IPS DF 4.7 (cell line): ENCODE data around the gene MFF.

ENCODE experiments used
- DNase-seq: peaks from one replicate; pipeline ENCODE4 v3.0.0-alpha.2; 2013; ENCODE audit warnings: low spot score; ENCODE audit errors: extremely low read depth

MFF gene, protein sequence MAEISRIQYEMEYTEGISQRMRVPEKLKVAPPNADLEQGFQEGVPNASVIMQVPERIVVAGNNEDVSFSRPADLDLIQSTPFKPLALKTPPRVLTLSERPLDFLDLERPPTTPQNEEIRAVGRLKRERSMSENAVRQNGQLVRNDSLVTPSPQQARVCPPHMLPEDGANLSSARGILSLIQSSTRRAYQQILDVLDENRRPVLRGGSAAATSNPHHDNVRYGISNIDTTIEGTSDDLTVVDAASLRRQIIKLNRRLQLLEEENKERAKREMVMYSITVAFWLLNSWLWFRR

DNA sequence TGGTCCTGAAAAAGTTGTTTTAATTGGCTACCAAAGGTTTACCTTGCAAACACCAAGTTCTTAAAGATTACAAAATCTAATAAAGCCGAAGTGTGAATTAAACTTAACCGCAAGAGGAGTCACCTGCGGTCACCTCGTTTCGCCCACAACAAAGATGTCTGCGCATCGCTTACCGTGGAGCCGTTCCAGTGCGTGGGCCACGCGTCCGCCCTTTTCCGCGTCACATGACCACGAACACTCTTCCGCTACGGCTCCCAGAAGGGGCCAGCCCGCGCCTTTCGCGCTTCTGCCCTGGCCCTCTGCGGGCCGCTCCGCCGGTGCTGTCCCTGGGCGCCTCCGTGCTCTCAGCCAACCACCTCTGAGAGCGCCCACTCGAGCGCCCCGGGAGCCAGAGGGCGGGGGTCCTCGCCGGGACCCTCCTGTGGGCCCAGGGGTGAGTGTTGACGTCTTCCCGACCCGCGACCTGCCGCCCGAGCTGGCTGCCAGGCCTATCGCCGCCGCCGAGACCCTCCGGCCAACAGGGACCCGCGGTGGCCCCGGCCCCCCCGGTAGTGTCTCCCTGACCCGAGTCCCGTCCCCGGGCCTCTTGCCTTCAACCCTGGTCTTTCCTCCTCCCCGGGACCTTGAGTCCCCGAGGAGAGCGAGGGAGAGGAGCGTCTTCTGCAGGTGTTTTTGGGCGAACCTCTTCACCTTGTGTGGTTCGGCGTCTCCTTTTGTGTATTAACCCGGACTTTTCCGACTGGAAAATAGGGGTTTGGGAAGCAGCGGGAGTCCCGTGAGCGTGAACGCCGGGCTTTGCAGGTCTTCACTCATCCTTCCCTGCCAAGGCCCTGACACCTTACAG, at the start of gene MFF:
Gene MFF (plus strand): TSS at position 257 of the 844 bp plus-strand sequence. CDS start 5,415 bp downstream, outside the sequence.
- DNase-seq = peak; percentile 84

DNA sequence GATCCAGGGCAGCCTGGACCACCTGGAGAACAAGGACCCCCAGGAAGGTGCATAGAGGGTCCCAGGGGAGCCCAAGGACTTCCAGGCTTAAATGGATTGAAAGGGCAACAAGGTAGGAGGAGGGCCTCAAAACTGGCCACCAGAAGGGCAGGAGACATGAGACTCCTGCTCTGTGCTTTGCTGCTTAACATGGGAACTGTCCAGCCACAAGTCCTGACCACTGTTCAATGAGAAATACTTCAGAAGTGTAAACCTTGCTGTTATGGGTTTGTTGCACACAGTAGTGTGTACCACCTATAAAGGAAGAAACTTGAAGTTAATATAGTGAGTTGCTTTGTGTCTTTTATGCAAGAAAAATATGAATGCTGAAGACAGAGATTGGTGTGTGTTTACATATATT, 44.2 kb upstream of the MFF start:
- no peak for DNase-seq

DNA sequence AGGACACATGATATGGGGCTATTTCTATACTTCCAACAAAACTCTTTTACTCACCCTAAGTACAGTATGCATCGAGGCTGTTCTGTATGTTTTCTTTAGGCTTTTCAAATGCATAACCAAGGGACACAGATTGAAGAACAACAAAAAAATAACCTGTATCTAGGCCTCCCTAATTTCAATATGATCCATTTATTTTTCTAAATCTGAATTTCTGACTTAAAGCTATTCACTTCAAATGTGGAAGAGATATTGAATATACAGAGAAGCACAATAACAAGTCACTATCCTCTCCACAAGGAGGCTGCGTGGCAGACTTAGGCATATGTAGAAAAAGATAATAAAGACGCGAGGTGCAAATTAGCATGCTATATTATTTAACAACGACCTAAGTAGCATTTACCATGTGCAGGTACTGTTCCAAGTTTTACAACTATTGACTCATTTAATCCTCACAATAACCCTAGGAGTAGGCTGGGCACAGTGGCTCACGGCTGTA, 39.3 kb upstream of the MFF start:
- DNase-seq = no peak

DNA sequence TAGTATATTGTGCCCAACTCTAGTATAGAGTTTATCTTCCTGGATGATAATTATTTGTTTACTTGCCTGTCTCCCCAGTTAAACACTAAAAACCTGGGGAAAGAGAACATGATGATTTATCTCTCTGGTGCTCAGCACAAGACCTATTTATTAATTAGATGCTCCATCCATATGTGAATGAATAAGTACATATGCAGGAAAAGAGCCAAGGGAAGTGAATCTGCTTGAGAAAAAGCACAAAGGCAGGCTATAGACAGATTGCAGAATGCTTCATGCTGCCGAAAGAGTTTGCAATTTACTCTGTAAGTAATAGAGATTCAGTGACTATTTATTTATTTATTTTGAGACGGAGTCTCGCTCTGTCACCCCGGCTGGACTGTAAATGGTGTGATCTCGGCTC, 37.3 kb upstream of the MFF start:
- DNase-seq = no peak

DNA sequence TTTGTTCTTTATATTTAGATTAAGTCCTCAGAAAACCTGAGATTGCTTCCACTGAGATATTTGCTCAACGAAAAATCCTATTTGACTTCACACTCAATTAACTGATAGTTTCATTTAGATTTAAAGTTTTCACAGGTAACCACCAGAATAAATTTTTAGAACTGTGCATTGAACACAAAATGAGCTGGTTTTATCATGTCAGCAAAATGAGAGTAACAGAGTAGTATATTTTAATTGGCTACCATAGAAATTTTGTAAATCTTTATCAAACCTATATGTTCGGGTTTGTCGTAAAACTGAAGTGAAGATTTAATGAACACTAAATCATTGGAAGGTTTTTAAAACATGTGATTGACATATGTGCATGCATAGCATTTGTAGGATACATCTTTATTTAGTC, 32.7 kb upstream of the MFF start:
- DNase-seq = no peak

DNA sequence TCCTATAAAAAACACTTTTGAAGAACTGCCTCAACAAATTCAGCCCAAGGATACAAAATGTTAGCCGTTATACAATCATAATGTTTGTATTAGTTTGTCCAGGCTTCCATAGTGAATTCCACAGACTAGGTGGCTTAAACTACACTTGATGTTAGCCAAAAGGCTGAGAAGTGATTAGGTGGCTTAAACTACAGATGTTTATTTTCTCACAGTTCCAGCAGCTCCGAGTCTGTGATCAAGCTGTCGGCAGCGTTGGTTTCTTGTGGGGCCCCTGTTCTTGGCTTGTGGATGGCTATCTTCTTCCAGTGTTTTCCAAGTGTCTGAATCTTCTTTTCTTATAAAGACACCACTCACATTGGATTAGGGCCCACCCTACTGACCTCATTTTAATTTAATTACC, 31.5 kb upstream of the MFF start:
- DNase-seq = no peak

DNA sequence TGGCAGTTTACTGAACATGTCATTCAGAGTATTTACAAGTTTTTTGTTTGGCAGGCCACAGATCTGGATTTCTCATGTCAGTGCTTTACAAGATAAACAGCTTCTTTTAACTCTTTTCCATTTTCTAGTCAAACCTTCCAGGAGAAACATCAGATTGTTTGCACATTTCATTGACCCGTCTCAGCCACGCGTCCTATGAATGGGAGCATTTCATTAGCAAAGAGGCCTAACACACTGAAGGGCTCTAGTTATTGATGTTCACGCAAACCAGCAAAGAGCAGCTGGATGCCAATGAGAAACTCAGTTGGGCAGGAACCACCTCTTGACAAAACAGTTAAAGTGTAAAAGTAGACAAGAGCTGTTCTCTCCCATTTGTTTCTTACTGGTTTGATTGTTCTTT, 29.2 kb upstream of the MFF start:
- DNase-seq = no peak

DNA sequence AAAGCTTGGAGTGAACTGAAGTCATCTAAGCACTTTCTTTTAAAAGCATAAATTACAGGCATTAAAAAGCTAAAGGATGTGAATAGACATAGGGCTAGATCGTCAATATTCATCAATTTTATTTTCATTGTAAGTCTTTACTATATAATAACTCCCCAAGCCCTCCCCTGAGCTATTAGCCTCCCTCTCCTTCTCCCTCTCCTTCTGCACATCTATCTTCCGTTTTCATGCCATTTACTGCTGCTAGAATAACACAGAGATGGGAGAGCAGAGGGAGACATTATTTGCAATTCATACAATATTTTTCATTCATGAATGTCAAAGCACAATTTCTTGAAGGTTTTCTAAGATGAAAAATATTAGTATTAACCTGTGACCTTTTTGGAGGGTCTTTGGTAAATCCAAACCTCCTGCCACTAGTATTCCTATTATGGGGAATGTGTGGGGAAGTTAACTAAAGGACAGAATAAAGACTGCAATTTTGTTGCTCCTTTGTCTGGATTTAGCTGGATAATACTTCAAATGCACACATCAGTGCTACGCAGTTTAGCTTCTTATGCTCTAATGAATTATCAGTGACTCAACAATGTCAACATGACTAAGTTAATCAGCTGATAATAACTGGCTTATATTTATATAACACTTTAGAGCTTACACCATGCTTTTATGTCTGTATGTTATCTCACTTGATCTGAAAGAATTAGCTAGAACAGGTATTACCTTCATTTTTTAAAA, 28.2 kb upstream of the MFF start:
- DNase-seq = no peak

DNA sequence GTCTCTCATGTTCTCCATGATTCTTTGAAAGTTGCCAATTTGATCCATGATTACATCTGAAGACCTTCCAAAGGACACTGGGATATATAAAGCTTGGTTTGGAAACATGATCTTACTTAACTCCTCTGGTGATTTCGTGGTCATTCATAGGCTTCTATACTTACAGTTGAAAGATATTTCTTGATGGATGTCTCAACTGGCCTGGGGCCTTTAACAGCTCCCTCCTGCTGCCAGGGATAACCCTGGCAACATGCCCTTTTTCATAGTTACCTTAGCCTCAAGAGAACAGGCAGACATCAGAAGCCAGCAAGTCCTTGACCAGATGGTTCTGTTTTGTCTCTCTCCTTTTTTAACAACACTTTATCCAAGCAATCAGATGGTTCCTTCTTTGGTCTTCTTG, 23.5 kb upstream of the MFF start:
- DNase-seq = no peak

DNA sequence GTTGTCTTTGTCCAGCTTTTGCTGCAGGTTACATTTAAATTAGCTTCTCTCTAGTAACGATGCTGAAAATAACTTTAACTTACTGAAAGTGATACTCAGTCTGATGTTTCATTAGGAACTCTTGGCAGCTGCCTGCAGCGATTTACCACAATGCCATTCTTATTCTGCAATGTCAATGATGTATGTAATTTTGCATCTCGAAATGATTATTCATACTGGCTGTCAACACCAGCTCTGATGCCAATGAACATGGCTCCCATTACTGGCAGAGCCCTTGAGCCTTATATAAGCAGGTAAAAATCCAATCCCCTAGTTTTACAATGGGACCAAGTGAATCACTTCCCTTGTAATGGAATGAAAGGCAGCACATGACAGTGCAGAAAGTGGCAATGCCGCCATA, 16.3 kb upstream of the MFF start:
- no peak for DNase-seq

DNA sequence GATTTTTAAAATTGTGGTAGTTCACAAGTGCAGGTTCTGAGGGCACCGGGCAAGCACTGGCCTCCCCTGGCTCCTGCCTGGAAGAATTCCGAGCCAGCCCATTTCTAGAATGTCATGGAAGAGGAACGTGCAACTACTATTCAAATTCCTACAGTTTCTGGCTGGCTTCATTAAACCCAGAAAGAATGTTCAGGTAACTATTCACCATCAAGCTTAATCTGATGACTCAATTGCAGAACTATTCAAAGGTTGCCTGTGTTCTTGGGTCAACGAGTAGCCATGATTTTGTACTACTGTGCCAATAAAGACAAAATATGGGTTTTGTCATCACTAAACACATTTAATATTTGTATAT, 14.3 kb upstream of the MFF start:
- no peak for DNase-seq

DNA sequence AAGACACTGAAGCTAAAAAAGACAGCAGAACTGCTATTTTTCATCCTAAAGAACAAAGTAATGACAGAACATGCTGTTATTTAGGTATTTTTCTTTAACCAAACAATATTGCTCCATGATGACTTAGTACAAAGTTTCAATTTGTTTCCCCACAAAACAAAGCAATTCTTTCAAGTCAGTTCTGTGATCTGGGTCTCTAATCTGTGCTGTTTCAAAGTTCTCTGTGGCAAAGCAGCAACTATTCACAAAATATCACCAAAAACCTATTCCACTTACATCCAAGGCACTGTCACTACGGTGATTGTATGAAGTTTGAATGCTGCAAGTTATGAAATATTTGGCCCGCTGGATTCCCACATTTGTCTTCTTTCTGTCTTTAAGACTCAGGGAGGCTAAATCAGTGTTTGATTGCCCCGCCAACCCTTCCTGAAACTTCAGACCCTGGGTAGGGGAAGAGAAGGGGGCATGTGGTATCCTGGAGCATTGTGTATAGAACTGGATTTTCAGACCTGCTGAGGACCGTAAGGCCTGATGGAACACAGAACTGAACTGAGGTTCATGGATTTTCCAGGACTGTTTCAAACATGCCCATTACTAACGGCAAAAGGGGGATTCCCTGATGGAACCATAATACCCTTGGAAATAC, 13.1 kb upstream of the MFF start:
- DNase-seq = no peak

DNA sequence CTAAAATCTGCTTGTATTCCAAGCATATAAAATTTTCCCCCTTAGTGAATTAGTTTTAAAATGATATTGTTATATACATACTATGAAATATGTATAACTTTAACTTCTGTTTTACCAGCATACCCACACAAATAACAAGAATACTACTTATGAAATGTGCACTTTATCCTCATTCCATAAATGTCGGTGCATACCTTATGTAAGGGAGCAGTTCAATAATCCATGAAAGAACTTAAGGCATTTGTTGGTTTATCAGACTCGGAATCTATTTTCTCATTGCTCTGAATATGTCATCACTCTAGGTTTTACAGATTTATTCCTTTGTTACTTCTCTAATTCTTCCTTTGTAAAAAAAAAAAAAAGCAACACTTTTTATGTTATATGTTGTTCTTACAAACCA, 12.5 kb upstream of the MFF start:
- no peak for DNase-seq

DNA sequence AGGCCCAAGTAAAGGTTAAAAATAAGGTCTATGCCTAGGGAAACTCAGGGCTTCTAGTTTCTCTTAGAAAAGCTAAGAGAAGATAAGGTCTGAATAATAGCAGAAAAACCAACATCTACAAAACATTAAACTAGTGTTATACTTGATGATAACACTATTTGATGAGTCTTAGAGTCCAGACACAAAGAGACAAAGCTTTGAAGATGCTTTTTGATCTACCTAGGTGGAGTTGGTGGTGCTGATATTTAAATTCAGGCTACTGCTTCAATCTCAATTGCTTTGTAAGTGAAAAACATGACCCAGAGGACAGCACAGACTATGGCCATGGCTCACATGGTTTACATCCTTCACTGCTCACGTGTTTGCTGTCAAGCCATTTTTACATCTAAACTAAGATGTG, 11.7 kb upstream of the MFF start:
- DNase-seq = no peak

DNA sequence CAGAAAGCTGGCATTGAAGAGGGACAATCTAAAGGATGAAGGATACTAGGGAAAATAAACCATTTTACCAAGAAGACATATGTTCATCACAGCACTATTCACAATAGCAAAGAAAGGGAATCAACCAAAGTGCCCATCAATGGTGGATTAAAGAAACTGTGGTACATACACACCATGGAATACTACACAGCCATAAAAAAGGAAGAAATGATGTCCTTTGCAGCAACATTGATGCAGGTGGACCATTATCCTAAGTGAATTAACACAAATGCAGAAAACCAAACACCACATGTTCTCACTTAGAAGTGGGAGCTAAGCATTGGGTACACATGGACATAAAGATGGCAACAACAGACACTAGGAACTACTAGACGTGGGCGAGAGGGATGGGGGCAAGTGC, 7.2 kb upstream of the MFF start:
- DNase-seq = no peak

DNA sequence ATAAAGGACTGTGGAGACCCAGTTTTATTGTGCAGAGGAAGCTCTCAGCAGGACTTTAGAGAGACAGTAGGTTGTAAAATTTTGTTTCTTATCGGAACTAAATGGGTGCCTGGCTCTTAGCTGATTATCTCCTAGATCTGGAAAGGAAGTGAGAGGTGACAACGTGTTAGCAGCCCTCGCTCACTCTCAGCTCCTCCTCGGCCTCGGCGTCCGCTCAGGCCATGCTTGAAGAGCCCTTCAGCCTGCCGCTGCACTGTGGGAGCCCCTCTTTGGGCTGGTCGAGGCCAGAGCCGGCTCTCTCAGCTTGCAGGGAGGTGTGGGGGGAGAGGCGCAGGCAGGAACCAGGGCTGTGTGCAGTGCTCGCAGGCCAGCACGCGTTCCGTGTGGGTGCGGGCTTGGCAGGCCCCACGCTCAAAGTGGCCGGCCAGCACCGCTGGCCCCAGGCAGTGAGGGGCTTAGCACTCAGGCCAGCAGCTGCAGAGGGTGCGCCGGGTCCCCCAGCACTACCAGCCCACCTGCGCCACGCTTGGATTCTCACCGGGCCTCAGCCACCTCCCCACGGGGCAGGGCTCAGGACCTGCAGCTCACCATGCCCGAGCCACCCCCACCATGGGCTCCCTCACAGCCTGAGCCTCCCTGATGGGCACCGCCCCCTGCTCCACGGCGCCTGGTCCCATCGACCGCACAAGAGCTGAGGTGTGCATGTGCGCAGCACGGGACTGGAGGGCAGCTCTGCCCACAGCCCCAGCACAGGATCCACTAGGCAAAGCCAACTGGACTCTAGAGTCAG, 4.6 kb upstream of the MFF start:
- no peak for DNase-seq

DNA sequence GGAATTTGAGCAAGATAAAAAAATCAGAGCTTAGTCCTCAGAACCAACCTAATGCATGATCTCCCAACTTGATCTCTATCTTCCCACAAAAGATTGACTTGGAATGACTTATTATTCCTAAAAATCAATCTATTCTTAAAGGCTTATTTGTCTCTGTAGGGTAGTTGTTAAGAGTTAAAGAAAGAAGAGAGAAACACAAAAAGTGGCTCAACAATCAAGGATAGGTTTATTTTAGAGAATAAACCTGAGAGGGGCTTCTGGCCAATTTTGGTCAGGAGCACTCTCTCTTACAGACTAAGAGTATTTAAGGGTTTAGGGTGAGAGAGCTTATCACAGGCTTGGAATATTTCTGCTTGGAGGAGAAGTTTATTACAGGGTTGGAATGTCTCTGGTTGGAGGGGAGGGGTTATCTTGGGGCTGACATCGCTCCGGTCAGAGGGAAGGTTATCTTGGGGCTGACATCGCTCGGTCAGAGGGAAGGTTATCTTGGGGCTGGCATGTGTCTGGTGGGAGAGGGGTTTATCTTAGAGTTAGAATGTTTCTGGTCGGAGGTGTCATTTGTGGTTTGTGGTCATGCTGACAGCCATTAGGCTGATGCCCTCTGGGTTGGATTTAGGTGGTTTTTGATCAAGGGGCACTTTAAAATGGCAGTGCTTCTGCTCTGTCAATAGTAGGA, 2.4 kb upstream of the MFF start:
- DNase-seq = no peak

DNA sequence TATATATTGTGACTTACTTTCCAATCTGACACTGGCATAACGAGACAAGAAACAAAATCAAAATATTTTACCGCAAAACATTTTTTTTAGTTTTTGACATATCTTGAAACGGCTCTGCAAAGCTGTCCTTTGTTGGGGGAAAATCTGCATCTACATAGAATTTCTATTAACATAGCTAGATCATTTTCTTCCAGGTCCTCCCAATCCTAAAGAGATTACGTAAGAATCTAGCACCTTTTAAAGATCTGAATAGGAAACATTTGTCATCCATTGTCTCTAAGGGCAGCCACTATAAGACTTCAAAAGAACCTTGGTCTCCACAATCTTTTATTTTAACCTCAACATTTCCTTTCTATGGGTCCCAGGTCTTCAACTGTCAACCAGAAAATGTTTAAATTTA, 1.2 kb upstream of the MFF start:
- no peak for DNase-seq

DNA sequence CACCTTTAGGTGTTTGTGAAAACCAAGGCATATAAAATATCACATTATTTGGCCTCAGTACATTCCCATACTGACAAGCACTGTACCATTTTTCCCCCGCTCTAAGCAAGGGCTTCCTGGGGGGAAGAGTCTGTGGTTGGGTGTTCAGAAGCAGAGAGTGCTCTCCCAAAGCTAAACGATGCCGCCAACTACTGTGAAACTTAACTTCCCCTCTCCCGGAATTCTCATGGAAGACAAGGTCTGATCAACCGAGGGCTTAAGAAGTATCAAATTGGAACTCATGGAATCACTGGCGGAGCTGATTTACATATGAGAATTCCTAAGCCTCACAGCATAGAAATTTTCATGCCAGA, 433 bp upstream of the MFF start:
- no peak for DNase-seq

DNA sequence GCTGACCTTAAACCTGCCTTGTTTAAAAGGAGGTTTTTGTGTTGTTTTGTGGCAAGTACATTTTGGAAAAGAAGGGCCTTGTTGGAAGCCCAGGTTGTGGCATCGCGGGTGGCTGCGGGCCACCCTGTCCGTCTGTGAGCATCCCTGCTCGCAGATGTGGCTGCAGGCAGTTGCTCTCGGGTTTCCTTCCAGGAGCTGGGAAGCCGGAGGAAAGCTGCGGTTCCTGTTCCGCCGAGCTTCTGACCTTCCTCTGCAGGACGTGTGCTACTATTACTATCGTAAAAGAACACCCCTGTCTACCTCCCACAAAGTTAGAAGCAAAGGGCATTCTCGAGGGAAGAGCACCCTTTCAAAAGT, 766 bp downstream of the MFF start:
- no peak for DNase-seq

DNA sequence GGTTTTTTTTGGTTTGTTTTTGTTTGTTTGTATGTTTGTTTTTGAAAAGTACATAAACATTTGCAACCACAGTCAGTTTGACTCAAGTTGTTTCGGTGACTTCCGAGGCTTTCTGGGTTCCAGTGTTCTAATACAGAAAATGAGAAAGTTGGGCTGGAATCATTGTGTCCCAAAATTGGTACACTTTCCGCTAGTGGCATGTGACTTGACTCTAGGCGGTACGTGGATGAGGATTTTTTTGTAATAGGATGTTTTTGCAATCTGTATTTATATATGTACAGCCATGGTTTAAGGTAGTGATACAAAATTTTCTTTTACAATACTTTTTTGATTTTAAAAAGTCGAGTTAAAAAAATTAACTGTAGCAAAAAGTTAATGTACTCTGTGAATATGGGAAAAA, 1.7 kb downstream of the MFF start:
- no peak for DNase-seq
